Testis (tissue), 3 donors: Measurements from ENCODE around the gene HOXD3. TPM values are rescaled to one million over a fixed set of nuclear protein-coding genes. Genes with fewer than 3 reads are reported as not detected.

Experiments
- DNase-seq: peaks from one replicate; pipeline ENCODE4 v3.0.0-alpha.2; 2019
- H3K27ac ChIP-seq, 2 donors: fragments of 200-600 bp; sonication (generic); one replicate each; pipeline ENCODE4 v1.5.1; 2019
- H3K27me3 ChIP-seq: fragments of 200-600 bp; sonication (generic); one replicate; pipeline ENCODE4 v1.5.1; 2019
- H3K36me3 ChIP-seq: fragments of 200-600 bp; sonication (generic); one replicate; pipeline ENCODE4 v1.5.1; 2017; ENCODE audit warnings: low read depth; ENCODE audit errors: missing control alignments
- H3K4me1 ChIP-seq: fragments of 200-600 bp; sonication (generic); one replicate; pipeline ENCODE4 v1.5.1; 2019
- H3K4me3 ChIP-seq, 2 donors: fragments of 200-600 bp; sonication (generic); one replicate each; pipeline ENCODE4 v1.5.1; 2017 to 2019
- H3K9me3 ChIP-seq: fragments of 200-600 bp; sonication (generic); one replicate; pipeline ENCODE4 v1.5.1; 2017
- POLR2A ChIP-seq: fragments of 450-650 bp; IDR thresholded peaks from one replicate; pipeline ENCODE4 v1.6.1; 2017; ENCODE audit warnings: antibody characterized with exemption, mild to moderate bottlenecking, moderate library complexity
- WGBS, 2 donors: methylation state at CpG; one replicate each; pipeline ENCODE4 v1.1.5; 2018; 5-methylcytosine and 5-hydroxymethylcytosine counted together
- intact Hi-C: fragments of 100-400 bp; cut with DNase I; formaldehyde crosslinking; loops from one replicate; pipeline ENCODE4 v1.15.1; 2023; ENCODE audit warnings: low total_unique reads
- polyA plus RNA-seq: library from polyadenylated mRNA; stranded (reverse); fragments of 350-450 nt; fragmentation: Illumina TruSeq; extraction: RNeasy Lipid Tissue Mini Kit (QIAGEN cat#74804); gene quantifications from one replicate; pipeline ENCODE4 v1.2.3, GENCODE V29; 2014; ENCODE audit warnings: low read depth, low replicate concordance; ENCODE audit not compliant: insufficient read depth
- total RNA-seq, 2 donors: library from RNA; depleted of rRNA; stranded (reverse); fragments of >200 nt; gene quantifications; one replicate each; pipeline ENCODE4 v1.2.3, GENCODE V29; 2016
- TF ChIP-seq, protein P1 (sequence below), 3 experiments: fragments of 450-650 bp in 2 of 3; fragments of 200-600 bp in 1 of 3; sonication (generic) in 1 of 3; IDR thresholded peaks; one replicate each; pipeline ENCODE4 v1.5.1; 2016 to 2019; ENCODE audit warnings: antibody characterized with exemption in 3 of 3, mild to moderate bottlenecking in 2 of 3, moderate library complexity in 1 of 3

HOXD3 gene
- total and polyA plus RNA-seq, 3 donors from 2014 or later, result 2.7 to 22.3 (median 14.0) TPM

DNA sequence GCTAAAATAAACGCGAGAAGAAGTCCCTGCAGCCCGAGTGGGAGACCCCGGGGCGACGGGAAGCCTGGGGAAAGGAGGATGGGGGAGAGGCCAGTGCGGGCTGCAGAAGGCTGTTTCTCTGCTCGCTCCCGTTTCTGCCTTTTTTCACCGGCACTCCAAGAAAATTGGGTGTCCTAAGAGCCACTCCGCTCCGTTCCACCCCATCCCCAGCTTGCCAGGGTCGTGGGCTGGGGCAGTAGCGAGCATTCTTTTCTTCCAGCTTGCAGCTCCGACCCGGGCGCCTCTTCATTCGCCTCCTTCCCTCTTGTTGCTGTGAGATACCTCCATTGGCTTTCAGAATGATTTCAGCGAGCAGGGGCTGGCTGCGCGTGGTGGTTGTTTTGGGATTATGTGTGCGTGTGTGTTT is 1.1 kb downstream of the HOXD3 start:
- DNase-seq, result no peak
- intact Hi-C loops, result no loop called here
- Histone ChIP-seq H3K27ac (no peak overlapping the region), H3K4me3 (peak overlapping the region in 1 of 2 donors; percentile 56), H3K27me3 (no peaks in the 10 kb centered on the region), H3K9me3 (no peaks in the 10 kb centered on the region), H3K36me3 (no peaks in the 10 kb centered on the region), H3K4me1 (peaks cover 3% of the 10 kb centered on the region)
- 48 to 57% methylated on average over 22 of the region's 22 CpGs for WGBS, 2 donors
- no peak for TF ChIP-seq POLR2A
- TF ChIP-seq, protein P1, sequence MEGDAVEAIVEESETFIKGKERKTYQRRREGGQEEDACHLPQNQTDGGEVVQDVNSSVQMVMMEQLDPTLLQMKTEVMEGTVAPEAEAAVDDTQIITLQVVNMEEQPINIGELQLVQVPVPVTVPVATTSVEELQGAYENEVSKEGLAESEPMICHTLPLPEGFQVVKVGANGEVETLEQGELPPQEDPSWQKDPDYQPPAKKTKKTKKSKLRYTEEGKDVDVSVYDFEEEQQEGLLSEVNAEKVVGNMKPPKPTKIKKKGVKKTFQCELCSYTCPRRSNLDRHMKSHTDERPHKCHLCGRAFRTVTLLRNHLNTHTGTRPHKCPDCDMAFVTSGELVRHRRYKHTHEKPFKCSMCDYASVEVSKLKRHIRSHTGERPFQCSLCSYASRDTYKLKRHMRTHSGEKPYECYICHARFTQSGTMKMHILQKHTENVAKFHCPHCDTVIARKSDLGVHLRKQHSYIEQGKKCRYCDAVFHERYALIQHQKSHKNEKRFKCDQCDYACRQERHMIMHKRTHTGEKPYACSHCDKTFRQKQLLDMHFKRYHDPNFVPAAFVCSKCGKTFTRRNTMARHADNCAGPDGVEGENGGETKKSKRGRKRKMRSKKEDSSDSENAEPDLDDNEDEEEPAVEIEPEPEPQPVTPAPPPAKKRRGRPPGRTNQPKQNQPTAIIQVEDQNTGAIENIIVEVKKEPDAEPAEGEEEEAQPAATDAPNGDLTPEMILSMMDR (IDR thresholded peaks at IDR 0.05), result no peak

DNA sequence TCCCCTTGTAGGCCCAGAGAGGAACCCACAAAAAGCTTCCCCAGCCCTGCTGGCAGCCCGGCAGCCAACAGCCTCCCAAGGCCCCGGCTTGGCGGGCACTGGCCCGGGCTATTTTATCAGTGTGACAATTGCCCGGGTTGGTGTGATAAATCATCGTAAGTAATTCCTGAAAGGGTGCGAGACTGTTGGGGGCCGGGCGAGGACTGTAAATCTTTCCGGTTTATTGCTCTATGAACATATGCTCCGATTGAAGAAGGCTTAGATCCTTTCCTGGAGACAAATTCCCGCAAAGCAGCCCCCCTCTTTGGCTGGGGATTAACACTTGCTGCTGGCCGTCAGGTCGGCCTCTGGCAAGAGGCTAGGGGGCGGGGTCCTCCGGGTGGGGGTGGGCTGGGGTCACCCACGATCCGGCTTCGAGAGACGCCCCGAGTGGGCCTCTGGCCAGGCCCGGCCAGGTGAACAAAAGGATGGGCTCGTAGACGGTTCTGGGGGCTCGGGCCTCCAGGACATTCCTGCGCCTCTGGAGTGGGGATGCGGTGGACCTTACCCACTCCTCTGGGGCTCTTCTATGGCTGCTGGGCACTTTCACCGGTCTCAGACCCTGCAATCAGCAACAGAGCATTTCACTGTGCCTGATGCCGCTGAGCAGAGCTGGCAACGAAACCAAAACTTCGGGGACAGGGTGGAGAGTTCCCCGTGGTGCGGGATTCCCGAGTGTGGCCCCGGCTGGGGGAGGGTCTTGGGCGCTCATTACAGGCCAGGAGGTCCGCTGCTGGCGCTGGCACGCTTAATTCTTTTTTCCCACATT is 2.0 kb downstream of the HOXD3 start:
- TF ChIP-seq, protein P1 (IDR thresholded peaks at IDR 0.05), result no peak
- no peak for TF ChIP-seq POLR2A
- peaks cover 3% of the 10 kb centered on the region for H3K4me1 ChIP-seq
- H3K27me3 ChIP-seq, result no peaks in the 10 kb centered on the region
- no peaks in the 10 kb centered on the region for H3K9me3 ChIP-seq
- 48 to 54% methylated on average over 15 to 35 of the region's 39 CpGs for WGBS, 2 donors
- H3K4me3 ChIP-seq, result peak overlapping the region; percentile 31 to 56
- intact Hi-C loops, result no loop called here
- H3K27ac ChIP-seq, result no peak overlapping the region
- H3K36me3 ChIP-seq, result no peaks in the 10 kb centered on the region
- DNase-seq, result no peak

DNA sequence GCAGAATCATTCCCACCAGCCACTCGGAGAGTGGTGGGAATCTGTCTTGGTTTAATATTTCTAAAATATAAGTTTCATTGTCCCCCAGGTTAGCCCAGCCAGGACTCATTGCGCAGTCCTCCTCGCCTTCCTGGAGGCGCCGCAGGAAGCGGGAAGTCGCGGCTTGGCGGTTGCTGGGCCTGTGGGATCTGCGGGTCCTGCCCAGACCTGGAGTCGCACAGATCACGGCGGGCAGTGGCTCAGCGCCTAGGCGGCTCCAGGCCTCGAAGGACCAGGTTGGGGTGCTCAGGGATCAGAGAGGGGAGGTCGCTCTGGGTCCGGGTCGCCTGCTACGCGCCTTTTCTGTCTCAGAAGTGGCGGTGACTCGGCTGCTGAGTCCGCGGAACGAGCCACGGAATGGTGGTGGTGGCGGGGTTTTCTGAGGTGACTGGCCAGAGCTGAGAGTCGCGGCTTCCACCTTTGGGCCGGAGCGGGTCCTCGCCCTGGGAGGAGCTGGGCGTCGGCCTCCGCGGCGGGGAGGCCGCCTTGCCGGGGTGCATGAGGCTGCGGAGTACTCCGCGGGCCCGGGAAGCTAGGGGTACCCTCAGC is 2.6 kb downstream of the HOXD3 start:
- DNase-seq, result no peak
- Histone ChIP-seq H3K4me1 (peaks cover 3% of the 10 kb centered on the region), H3K27me3 (no peaks in the 10 kb centered on the region), H3K9me3 (no peaks in the 10 kb centered on the region), H3K27ac (peak overlapping the region; percentile 38 to 44), H3K4me3 (peak overlapping the region; percentile 31 to 56), H3K36me3 (no peaks in the 10 kb centered on the region)
- TF ChIP-seq, protein P1 (IDR thresholded peaks at IDR 0.05), result no peak
- TF ChIP-seq POLR2A, result no peak
- intact Hi-C loops, result no loop called here
- 33 to 57% methylated on average over 1 to 44 of the region's 44 CpGs for WGBS, 2 donors

DNA sequence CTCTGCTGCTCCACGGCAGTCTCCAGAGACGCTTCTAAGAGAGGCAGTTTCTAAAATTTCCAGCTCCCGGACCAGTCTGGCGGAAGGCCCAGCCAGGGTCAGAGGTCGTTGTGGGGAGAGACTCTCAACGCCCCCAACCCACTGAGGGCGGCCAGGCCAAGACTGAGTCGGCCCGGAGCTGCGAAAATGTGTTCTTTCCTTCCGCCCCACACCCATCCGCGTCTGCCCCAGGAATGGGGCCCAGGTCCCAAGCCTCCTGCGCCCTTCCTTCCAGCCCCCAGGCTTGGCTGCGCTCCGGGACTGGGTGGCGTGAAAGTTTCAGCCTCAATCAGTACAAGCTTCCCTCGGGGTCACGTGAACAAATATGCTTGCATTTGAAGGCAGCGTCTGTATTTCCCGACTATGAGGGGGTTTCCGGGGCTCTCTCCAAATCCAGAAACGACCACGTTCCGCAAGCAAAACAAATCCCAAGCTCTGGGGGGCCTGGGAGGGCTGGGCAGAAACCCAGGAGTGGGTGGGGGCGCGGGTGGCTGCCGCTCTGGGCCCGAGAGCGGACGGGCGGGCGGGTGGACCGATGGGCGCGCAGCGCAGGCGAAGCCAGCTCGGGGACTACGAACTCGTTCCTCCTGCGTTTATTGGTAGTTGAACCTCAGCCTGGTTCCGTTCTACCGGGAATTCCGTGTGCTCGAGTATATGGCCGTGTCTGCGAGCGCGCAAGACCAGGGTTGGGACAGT is 3.3 kb downstream of the HOXD3 start:
- intact Hi-C loops, result no loop called here
- Histone ChIP-seq H3K4me1 (peaks cover 3% of the 10 kb centered on the region), H3K27me3 (no peaks in the 10 kb centered on the region), H3K9me3 (no peaks in the 10 kb centered on the region), H3K27ac (peak overlapping the region; percentile 38 to 44), H3K36me3 (no peaks in the 10 kb centered on the region), H3K4me3 (peak overlapping the region; percentile 31 to 56)
- TF ChIP-seq, protein P1 (IDR thresholded peaks at IDR 0.05), result no peak
- no peak for TF ChIP-seq POLR2A
- 42 to 63% methylated on average over 22 to 50 of the region's 50 CpGs for WGBS, 2 donors
- no peak for DNase-seq
